Measurements from ENCODE around the gene MOAP1. TPM values are rescaled to one million over a fixed set of nuclear protein-coding genes. Genes with fewer than 3 reads are reported as not detected.

The MOAP1 gene
- total RNA-seq: 4.9 and 5.1 TPM in 2 replicates

DNA sequence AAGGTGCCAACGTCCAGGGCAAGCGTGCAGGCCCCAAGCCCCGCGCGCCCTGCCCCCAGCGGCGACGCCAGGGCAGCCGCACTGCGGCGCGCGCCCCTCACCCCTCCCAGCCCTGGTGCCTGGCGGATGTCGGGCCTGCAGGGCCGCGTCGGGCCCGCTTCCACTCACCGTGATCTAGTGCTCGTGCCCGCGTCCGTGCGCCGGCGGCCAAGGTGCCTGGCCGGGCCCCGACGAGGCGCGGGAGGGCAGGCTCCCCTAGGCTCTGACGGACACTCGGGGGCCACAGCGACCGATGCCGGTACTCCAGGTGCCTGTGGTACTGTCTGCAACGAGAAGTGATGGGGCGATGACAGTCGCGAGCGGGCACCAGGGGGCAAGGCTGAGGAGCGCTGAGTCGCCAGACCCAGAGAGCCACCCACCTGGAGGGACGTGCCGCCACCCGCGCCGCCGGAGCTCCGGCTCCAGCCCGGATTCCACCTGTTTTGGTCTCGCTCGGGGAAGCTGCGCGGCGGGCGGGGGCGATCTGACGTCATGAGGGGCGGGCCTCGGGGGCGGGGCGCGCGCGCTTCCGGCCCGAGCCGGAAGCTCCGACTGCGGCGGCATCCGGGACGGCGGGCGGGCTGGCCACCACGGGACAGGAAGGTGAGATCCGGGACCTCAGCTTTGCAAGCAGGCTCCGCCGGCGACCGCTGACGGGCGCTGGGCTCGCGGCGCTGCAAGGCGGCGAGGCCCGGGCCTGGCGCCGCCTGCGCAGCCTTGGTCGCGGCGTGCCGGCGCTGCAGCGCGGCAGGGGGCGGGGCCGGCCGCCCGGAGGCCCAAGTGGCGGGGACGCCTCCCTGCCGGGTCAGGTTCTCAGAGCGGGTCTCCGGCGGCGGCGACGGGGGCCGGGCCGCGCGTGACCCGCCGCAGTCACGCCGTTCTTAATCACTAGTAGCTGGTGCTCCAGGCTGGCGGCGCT, at the start of gene MOAP1, which contains the start of gene LYSET:
TSS of gene MOAP1 (minus strand) at position 507 of the 958 bp plus-strand sequence. CDS start 655 bp downstream, outside the sequence.
TSS of gene LYSET (plus strand) at position 927 of the 958 bp plus-strand sequence. CDS start 89 bp downstream, outside the sequence.

DNA sequence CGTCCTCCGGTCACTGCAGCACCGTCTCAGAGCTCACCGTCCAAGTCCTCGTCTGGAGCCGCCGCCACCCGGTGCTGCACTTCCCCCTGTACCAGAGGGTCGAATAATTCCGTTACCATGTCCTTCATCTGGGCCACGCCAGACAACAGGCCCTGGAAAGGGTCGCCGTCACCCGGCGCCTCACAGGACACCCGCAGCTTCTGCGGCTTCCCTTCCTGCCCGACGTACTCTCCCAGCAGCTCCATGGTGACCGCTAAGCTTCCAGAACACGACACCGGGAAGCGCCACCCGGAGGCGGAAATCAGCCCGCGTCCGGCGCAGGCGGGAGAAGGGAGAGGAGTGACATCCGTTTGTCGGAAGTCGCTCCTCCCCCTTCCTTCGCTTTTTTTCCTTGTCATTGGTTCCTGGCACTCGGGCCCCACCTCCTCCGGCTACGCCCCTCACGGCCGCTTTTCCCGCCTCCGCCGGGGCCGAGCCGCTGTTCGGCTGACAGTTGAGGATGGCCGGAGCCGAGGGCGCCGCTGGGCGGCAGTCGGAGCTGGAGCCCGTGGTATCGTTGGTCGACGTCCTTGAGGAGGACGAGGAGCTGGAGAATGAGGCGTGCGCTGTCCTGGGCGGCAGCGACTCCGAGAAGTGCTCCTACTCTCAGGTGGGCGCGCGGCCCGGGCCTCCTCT, 22.2 kb upstream of the MOAP1 start, which contains the start of the genes GON7 and UBR7:
TSS of gene GON7 (minus strand) at position 273 of the 675 bp plus-strand sequence. CDS start at position 245, 28 bp downstream.
TSS of gene UBR7 (plus strand) at position 464 of the 675 bp plus-strand sequence. CDS start at position 500, 36 bp downstream.

Other genes starting within 250 kb of the MOAP1 start
- gene ITPK1, start 69.0 kb downstream of the MOAP1 start, total RNA-seq: 17.3 and 43.5 TPM in 2 replicates
- gene LYSET, start 420 bp upstream of the MOAP1 start, total RNA-seq: 2.7 and 7.8 TPM in 2 replicates
- gene GON7, start 22.2 kb upstream of the MOAP1 start, total RNA-seq: 7.9 and 11.1 TPM in 2 replicates
- gene UBR7, start 22.4 kb upstream of the MOAP1 start, total RNA-seq: 18.3 and 26.3 TPM in 2 replicates
- 45.5 and 64.3 TPM in 2 replicates for gene BTBD7, start 148.1 kb upstream of the MOAP1 start, total RNA-seq
- 0.39 TPM in 1 of 2 replicates, not detected in the other for gene COX8C, start 162.3 kb upstream of the MOAP1 start, total RNA-seq
- gene UNC79, start 246.0 kb upstream of the MOAP1 start, total RNA-seq: 0.22 and 0.79 TPM in 2 replicates